SKM-1 treated with dmso at 0.1 percent for 144 hours (cell line): ENCODE data around the gene ZFAND5.

ENCODE experiments used
- DNase-seq: peaks from one replicate; lab custom pipeline; 2025; ENCODE audit not compliant: unreplicated experiment; lab: John Stamatoyannopoulos, UW

The ZFAND5 gene

DNA sequence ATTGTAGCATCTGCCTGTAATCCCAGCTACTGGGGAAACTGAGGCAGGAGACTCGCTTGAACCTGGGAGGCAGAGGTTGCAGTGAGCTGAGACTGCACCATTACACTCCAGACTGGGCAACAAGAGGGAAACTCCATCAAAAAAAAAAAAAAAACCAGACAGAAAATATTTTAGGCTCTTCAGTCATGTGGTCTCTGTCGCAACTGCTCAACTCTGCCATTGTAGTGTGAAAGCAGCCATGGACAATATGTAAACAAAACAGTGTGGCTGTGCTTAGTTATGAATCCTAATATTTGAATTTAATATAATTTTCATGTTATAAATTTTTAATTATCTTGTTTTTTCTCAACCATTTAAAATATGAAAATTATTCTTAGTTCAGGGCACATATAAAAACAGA is 38.4 kb downstream of the ZFAND5 start:
- no peak for DNase-seq

GRCh38 chr9:72324974-72325373 is 40.0 kb downstream of the ZFAND5 start:
- DNase-seq, result no peak

DNA sequence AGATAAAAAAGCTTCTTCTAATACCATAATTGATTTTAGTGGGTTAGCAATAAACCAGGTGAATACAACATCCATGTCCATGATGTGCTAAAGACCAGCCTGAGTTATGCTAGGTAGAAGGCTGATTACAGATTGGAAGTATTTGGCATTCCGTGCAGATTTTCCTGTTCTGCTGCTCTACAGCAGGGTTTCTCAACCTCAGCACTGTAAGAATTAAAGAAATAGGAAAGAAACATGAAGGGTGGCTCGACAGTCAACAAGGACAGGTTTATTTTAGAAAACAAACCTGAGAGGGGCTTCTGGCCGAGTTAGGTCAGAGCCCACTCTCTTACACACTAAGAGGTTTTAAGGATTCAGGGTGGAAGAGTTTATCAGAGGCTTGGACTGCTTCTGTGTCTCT is 42.3 kb downstream of the ZFAND5 start:
- no peak for DNase-seq

- DNase-seq, result no peak
These were observed 42.7 kb downstream of the ZFAND5 start for GRCh38 chr9:72322259-72322658.

GRCh38 chr9:72315510-72316311 is 49.3 kb downstream of the ZFAND5 start:
- DNase-seq, result peak; percentile 24

DNA sequence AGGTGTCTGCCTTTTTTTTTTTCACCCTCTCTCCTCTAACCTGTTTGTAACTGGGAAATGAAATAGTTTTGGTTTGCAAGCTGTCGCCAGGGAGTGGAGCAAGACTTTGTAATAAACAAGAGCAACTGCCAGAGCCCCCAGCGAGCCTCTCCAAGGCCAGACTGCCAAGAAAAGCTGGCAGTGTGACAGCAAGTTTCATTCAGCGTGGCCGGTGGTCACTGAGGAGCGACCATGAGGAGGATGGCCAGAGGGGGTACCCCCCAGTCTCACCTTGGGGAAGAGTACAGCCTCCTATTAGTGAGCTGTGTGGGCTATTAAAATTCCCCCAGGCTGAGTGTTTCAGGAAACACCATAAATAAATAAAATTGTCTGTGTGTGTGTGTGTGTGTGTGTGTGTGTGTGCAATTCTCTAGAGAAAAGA is 49.9 kb downstream of the ZFAND5 start:
- peak; percentile 7 for DNase-seq

DNA sequence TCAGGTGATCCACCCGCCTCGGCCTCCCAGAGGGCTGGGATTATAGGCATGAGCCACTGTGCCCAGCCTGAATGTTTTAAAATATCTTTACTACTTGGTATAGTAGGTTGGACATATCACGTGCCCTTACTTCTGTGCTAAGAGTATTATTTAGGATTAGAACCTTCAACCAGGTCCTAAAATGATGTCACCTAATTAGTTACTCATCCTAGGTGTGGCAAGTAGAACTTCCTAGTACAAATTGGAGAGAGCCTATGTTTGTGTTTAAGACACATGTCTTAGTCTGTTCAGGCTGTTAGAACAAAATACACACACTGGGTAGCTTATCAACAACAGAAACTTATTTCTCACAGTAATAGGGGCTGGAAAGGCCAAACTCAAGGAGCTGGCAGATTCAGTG is 51.5 kb downstream of the ZFAND5 start:
- no peak for DNase-seq

DNA sequence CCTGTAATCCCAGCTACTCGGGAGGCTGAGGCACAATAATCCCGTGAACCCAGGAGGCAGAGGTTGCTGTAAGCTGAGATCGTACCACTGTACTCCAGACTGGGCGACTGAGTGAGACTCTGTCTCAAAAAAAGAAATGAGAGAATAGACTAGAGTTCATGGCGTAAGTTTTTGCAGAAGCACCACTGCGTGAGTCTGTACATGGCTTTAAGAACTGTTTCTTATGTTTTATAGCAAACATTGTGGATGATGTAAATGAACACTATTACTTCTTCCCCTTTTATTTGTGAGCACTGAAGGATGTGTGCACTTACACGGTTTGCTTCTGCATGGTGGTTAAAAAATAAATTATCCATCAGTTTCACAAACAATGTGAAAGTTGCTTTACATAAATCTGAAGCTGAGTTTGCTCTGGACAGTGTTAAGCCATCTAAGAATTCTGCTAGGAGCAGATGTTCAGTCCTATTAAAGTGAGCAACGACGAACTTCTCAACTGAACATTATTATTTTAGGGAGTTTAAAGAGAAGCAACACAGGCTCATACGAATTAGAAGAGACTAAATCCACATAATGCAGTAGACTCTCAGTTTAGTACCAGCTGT is 52.5 kb downstream of the ZFAND5 start:
- DNase-seq, result no peak

GRCh38 chr9:72309364-72310133 is 55.5 kb downstream of the ZFAND5 start:
- no peak for DNase-seq

- no peak for DNase-seq
These were observed 58.2 kb downstream of the ZFAND5 start for GRCh38 chr9:72306761-72307160.

- DNase-seq, result no peak
These were observed 59.3 kb downstream of the ZFAND5 start for GRCh38 chr9:72305707-72306106.

DNA sequence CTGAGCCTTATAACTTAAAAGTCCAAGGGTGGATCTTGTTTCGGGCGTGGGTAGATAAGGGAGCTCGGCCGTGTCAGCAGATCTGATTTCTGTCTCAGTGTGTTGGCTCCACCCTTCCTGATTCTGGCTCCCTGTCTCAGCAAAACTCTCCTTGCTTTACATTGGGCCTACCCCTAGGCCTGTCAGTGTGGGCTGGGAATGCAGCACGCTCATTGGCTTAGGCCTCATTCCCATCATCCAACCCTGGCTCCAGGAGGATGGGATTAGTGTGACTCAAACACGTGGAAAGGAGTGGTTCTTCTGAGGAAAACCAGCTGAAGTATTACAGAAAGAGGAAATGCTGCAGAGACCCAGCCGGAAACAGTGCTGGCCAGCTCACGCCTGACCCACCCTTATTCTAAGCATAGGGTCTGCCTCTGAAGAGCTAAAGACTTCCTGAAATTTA is 59.9 kb downstream of the ZFAND5 start:
- peak; percentile 33 for DNase-seq

- no peak for DNase-seq
These were observed 60.5 kb downstream of the ZFAND5 start for GRCh38 chr9:72304538-72304937.
